DMS79 (cell line): ENCODE measurements around the gene B4GALT2.

ENCODE experiments used
- DNase-seq: peaks from one replicate; lab custom pipeline; 2025; lab: John Stamatoyannopoulos, UW

B4GALT2 gene

GRCh38 chr1:44029911-44030604, 51.0 kb downstream of the B4GALT2 start:
- DNase-seq, result peak; percentile 76

- DNase-seq, result peak; percentile 25
These were observed 51.7 kb downstream of the B4GALT2 start for GRCh38 chr1:44030605-44031251.

- no peak for DNase-seq
These were observed 52.5 kb downstream of the B4GALT2 start, which contains the start of gene SLC6A9 for GRCh38 chr1:44031252-44032169. TSS of gene SLC6A9 (minus strand) at chr1:44031462. CDS start at chr1:44024277, 7,185 bp downstream.

GRCh38 chr1:44032170-44032790, 53.3 kb downstream of the B4GALT2 start:
- DNase-seq, result no peak

GRCh38 chr1:44033041-44033575, 54.1 kb downstream of the B4GALT2 start:
- DNase-seq, result no peak

GRCh38 chr1:44033756-44034155, 54.7 kb downstream of the B4GALT2 start:
- no peak for DNase-seq

GRCh38 chr1:44034423-44034822, 55.4 kb downstream of the B4GALT2 start:
- no peak for DNase-seq

- no peak for DNase-seq
These were observed 56.1 kb downstream of the B4GALT2 start for GRCh38 chr1:44034976-44035716.

GRCh38 chr1:44035726-44036408, 56.9 kb downstream of the B4GALT2 start:
- no peak for DNase-seq

GRCh38 chr1:44036409-44037139, 57.6 kb downstream of the B4GALT2 start:
- peak; percentile 75 for DNase-seq

- DNase-seq, result no peak
These were observed 58.1 kb downstream of the B4GALT2 start for GRCh38 chr1:44037154-44037553.

GRCh38 chr1:44038876-44039657, 60.1 kb downstream of the B4GALT2 start:
- DNase-seq, result no peak

- no peak for DNase-seq
These were observed 61.4 kb downstream of the B4GALT2 start for GRCh38 chr1:44040418-44040817.
